CD4-positive, alpha-beta T cell treated with Interleukin-6 at 100 ng/mL for 8 hours (primary cell): Measurements from ENCODE around the gene PDZD7.

Experiments used
- DNase-seq: peaks from one replicate; pipeline ENCODE4 v3.0.0-alpha.2; 2020; ENCODE audit warnings: mixed read lengths, low spot score

The PDZD7 gene

DNA sequence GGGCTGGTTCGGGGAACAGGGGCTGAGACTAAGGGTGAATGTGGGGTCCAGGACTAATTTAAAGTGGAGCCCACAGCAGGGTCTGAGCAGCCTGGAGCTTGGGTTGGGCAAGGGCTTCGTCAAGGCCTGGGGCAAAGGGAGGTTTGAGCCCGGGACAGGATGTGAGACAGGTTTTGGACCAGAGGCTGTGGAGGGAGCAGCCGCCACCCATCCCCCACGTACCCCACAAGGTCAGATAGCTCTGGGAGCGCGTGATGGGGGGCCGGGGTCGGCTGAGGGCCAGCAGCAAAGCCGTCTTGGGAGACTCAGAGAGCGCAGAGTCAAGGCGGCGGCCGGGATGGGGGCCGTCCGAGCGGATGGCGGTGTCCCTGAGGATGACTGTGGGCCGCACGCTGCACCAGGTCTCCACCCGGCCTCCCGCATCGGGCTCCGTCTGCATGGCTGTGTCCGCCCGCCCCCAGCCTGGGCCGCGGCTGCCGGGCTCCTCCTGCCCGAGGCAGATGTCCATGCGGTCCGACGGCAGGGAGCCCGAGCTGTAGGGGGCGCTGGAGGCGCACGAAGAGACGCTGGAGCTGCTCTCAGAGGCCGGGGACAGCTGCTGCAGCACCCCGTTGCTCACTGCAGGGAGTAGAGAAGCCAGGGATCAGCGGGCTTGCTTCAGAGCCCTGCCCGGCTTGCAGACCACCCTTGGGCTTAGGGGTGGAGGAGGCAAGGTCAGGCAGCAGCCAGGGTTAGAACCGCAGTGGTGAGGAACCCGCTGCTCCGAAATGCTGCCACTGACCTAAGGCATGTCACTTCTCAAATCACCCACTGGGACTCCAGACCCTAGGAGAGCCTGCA is 12.1 kb downstream of the PDZD7 start:
- peak; percentile 59 for DNase-seq

DNA sequence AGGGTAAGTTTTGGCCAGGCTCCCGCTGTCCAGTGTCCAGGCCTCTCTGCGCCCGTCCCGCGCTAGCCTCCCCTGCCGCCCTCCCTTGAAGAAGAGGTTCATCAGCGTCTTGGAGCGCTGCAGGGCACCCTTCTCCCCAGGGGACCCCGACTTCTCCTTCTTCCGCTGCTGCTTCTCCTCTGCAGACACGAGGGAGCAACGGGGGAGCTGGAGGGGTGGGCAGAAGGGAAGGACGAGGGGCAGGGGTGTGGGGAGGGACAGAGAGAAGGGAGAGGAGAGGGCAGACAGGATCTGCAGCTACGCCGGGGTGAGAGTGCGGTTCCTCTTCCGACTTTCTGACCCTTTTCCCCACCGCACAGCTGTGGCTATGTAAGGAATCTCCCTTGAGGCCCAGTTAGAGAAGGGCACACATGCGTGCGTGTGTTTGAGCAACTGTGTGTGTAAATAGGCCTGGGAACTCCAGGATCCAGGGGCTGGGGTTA is 12.8 kb downstream of the PDZD7 start:
- no peak for DNase-seq

GRCh38 chr10:101016814-101017213 is 14.1 kb downstream of the PDZD7 start:
- no peak for DNase-seq

GRCh38 chr10:101015582-101015973 is 15.4 kb downstream of the PDZD7 start:
- no peak for DNase-seq

- DNase-seq = no peak
These were observed 15.9 kb downstream of the PDZD7 start for GRCh38 chr10:101014966-101015581.

DNA sequence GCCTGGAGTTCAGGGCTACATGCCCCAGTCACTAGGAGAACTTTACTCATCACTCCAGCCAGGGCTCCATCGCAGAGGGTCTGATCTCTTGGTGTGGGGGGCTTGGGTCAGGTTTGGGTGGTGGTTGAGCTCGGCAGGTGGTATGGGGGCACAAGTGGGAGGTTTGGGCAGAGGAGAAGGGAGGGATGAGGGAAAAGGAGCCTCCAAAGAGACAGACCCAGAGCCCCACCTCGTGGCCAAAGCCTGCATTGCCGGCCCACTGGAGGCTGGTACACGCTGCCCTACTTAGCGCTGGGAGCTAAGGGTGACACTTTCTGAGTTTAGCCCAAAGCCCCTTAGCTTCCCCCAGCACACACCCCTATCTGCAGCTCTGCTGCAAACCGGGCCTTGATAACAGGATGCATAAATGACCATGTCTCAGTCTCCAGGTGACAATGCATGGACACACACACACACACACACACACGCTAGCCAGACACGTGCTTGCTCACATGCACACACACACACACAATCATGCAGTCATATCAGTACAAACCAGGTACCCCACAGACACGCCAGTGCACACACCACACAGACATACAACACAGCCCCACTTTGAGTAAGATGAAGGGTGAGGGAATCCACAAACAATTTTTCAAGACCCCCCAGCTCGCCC is 16.6 kb downstream of the PDZD7 start:
- peak; percentile 66 for DNase-seq

GRCh38 chr10:101013365-101013825 is 17.5 kb downstream of the PDZD7 start:
- no peak for DNase-seq

- peak; percentile 80 for DNase-seq
These were observed 18.2 kb downstream of the PDZD7 start for GRCh38 chr10:101012525-101013364.

GRCh38 chr10:101011517-101012423 is 19.2 kb downstream of the PDZD7 start:
- no peak for DNase-seq

DNA sequence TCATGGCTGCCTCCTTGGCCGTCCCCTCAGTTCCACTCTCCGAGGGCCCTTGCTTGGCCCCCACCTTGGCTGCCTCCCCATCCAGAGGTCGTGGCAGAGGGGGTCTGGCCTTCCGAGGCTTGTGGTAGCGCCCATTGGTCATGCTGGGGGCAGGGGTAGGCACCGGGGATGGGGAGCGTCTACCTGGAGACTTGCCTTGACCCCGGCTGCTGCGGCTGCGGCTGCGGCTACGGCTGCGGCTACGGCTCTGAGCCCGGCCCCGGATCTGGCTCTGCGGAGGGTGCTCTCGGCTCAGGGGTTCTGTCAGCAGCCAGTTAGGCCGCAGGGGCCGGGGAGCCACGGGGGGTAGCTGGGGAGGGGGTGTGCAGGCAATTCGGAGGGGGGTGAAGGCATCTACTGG is 20.6 kb downstream of the PDZD7 start:
- DNase-seq = no peak

- no peak for DNase-seq
These were observed 22.0 kb downstream of the PDZD7 start for GRCh38 chr10:101008823-101009423.

DNA sequence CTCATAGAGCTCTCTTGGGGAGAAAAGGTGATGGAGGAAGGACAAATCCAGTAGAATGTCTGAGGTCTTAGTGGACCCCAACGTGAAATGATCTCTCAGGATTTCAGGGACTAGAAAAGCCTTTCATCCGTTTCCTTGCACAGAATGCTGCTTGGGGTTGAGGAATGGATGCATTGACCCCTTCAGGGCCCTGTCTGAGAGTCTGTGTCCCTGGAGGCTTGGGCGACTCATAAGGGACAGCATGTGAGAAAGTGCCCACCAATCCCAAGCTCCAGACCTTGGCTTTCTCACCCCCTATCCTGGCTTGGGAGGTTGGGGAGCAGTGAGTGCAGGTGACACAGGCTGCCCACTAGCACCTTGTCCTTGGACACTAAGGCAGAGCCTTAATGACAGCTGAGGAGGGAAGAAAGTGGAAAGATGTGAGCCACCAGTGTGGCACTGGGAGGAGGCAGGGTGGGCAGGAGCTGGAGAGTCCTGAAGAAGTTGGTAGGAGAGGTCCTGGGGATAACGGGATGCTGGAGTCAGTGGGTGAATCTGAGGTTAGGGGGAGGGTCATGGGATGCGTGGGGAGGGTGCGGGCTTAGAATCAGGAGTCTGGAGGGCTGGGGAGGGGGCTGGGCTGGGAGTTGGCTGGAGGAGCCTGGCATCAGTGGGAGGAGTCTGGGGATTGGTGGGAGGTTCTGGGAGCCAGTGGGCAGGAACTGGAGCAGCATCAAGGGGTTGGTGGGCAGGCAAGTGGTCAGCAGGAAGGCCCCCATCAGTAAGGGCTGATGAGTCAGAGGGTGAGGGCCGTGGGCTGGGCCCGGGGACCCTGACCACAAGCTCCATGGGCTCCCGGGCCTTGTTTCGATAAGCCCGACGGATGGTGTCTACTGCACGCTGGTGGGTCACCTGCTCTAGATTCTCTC is 22.8 kb downstream of the PDZD7 start:
- no peak for DNase-seq

DNA sequence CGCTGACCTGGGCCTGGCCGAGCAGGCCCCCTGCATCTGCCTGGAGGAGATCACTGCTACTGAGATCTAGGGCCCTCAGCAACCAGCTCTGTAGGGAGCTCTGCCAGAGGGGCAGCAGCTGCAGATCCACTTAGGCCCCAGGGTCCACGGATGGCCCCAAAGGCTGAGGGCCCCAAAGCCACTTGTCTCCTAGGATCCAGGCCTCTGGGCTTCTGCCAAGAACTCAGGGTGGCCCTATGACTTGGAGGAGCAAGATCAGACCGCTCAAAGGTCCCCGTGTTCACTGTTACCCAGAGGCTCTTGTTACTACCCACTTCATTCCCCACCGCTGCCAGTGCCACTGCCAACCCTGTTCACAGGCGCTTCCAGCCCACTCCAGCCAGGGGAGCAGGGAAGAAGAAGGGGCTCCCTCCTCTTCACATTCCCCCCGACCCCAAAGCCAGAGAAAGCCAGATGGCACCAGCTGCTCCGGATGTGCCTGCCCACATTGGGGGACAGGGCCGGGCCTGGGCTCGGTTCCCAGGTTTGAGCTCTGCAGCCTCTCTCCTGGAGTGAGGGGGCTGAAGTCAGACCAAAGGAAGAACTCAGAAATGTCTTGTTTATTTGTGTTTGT is 23.7 kb downstream of the PDZD7 start:
- no peak for DNase-seq

DNA sequence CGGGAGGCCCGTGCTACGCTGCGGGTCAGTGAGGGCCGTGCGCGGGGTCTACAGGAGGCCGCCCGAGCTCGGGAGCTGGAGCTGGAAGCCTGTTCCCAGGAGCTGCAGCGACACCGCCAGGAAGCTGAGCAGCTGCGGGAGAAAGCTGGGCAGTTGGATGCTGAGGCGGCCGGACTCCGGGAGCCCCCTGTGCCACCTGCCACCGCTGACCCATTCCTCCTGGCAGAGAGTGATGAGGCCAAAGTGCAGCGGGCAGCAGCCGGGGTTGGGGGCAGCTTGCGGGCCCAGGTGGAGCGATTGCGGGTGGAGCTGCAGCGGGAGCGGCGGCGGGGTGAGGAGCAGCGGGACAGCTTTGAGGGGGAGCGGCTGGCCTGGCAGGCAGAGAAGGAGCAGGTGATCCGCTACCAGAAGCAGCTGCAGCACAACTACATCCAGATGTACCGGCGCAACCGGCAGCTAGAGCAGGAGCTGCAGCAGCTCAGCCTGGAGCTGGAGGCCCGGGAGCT is 24.3 kb downstream of the PDZD7 start:
- DNase-seq = no peak

GRCh38 chr10:101005869-101006567 is 24.9 kb downstream of the PDZD7 start:
- DNase-seq = no peak

GRCh38 chr10:101005361-101005760 is 25.6 kb downstream of the PDZD7 start:
- no peak for DNase-seq

- no peak for DNase-seq
These were observed 27.2 kb downstream of the PDZD7 start for GRCh38 chr10:101003639-101004206.

DNA sequence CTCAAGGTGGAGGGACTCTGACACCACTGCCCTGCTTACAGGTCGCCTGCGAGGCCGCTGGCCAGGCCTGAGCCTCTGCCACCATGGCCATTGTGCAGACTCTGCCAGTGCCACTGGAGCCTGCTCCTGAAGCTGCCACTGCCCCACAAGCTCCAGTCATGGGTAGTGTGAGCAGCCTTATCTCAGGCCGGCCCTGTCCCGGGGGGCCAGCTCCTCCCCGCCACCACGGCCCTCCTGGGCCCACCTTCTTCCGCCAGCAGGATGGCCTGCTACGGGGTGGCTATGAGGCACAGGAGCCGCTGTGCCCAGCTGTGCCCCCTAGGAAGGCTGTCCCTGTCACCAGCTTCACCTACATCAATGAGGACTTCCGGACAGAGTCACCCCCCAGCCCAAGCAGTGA is 28.5 kb downstream of the PDZD7 start:
- DNase-seq = no peak
